K562 (cell line): Measurements from ENCODE around the gene SMG9. TPM values are rescaled to one million over a fixed set of nuclear protein-coding genes. Genes with fewer than 3 reads are reported as not detected.

Source experiments
- ARHGAP35 ChIP-seq: fragments of 450-650 bp; IDR thresholded peaks from 2 replicates; pipeline ENCODE4 v1.6.1; 2018; ENCODE audit not compliant: partially characterized antibody
- FOXJ3 ChIP-seq: sonication (generic); formaldehyde crosslinking; IDR thresholded peaks from 2 replicates; pipeline ENCODE4 v1.4.0; 2020; ENCODE audit warnings: mild to moderate bottlenecking, missing genetic modification reagents
- FOXK1 ChIP-seq: sonication (generic); formaldehyde crosslinking; IDR thresholded peaks from 2 replicates; pipeline ENCODE4 v1.8.0; 2022; ENCODE audit warnings: missing genetic modification reagents, mild to moderate bottlenecking, borderline replicate concordance
- GATA2 ChIP-seq: sonication (generic); formaldehyde crosslinking; IDR thresholded peaks from 2 replicates; pipeline ENCODE4 v1.4.0; 2020; ENCODE audit warnings: mild to moderate bottlenecking, missing genetic modification reagents
- HLTF ChIP-seq: fragments of 450-650 bp; IDR thresholded peaks from 2 replicates; pipeline ENCODE4 v1.6.1; 2016
- HOXB6 ChIP-seq: fragments of 250-450 bp; sonication (Bioruptor Pico); IDR thresholded peaks from 2 replicates; pipeline ENCODE4 v1.5.1; 2022; ENCODE audit warnings: mild to moderate bottlenecking, borderline replicate concordance
- MAFG ChIP-seq: fragments of 450-650 bp; conservative IDR thresholded peaks from 2 replicates; pipeline ENCODE4 v1.6.1; 2016; ENCODE audit warnings: missing genetic modification characterization, missing compliant biosample characterization
- MCM5 ChIP-seq: fragments of 450-650 bp; IDR thresholded peaks from 2 replicates; pipeline ENCODE4 v1.6.1; 2016; ENCODE audit warnings: low read depth
- MTA2 ChIP-seq: fragments of 450-650 bp; IDR thresholded peaks from 2 replicates; pipeline ENCODE4 v1.6.1; 2016; ENCODE audit warnings: low read depth
- NR3C1 ChIP-seq: sonication (generic); formaldehyde crosslinking; IDR thresholded peaks from 2 replicates; pipeline ENCODE4 v1.8.1; 2022; ENCODE audit warnings: missing genetic modification reagents
- NRF1 ChIP-seq, 2 experiments: fragments of 450-650 bp; IDR thresholded peaks in 1 of 2; conservative IDR thresholded peaks in 1 of 2; 2 replicates each; pipeline ENCODE4 v1.6.1; 2014; ENCODE audit warnings: mild to moderate bottlenecking in 2 of 2
- SAFB2 ChIP-seq: fragments of 200-400 bp; formaldehyde crosslinking; IDR thresholded peaks from 2 replicates; pipeline ENCODE4 v1.6.1; 2018; ENCODE audit warnings: borderline replicate concordance, low read length, low read depth, moderate library complexity; ENCODE audit not compliant: severe bottlenecking
- SFPQ ChIP-seq: fragments of 200-400 bp; formaldehyde crosslinking; IDR thresholded peaks from 2 replicates; pipeline ENCODE4 v1.6.1; 2017; ENCODE audit warnings: mild to moderate bottlenecking, low read depth, low read length, moderate library complexity
- SMARCA5 ChIP-seq: fragments of 450-650 bp; IDR thresholded peaks from 2 replicates; pipeline ENCODE4 v1.6.1; 2016
- SNRNP70 ChIP-seq: fragments of 200-400 bp; formaldehyde crosslinking; optimal IDR thresholded peaks from 2 replicates; pipeline ENCODE3; 2017; ENCODE audit warnings: low read depth, low read length
- TAF7 ChIP-seq: fragments of 450-650 bp; IDR thresholded peaks from 2 replicates; pipeline ENCODE4 v1.6.1; 2016; ENCODE audit warnings: missing genetic modification characterization, missing compliant biosample characterization
- ZBTB43 ChIP-seq: sonication (generic); formaldehyde crosslinking; IDR thresholded peaks from 2 replicates; pipeline ENCODE4 v1.8.0; 2023; ENCODE audit warnings: mild to moderate bottlenecking, missing genetic modification reagents
- ZBTB49 ChIP-seq: sonication (generic); formaldehyde crosslinking; IDR thresholded peaks from 2 replicates; pipeline ENCODE4 v1.8.0; 2022; ENCODE audit warnings: missing genetic modification reagents, mild to moderate bottlenecking, borderline replicate concordance
- ZNF696 ChIP-seq: fragments of 250-450 bp; sonication (Bioruptor Pico); conservative IDR thresholded peaks from 2 replicates; pipeline ENCODE4 v1.4.0; 2020; ENCODE audit warnings: mild to moderate bottlenecking, moderate library complexity
- ZNF707 ChIP-seq: fragments of 250-450 bp; sonication (Bioruptor Pico); conservative IDR thresholded peaks from 2 replicates; pipeline ENCODE4 v1.8.0; 2022; ENCODE audit warnings: inconsistent platforms, mild to moderate bottlenecking, moderate library complexity
- ZNF740 ChIP-seq, 3 experiments: fragments of 200-800 bp in 1 of 3; sonication (Bioruptor generic) in 1 of 3; sonication (generic) in 1 of 3; formaldehyde crosslinking in 1 of 3; IDR thresholded peaks; 2 replicates each; pipeline versions ENCODE4 v1.6.1 to v1.8.0; 2016 to 2022; ENCODE audit warnings: mild to moderate bottlenecking in 2 of 3, missing compliant biosample characterization in 2 of 3, missing genetic modification characterization in 2 of 3, missing genetic modification reagents in 1 of 3
- ZNF77 ChIP-seq: fragments of 250-450 bp; sonication (Bioruptor Pico); IDR thresholded peaks from 2 replicates; pipeline ENCODE4 v1.5.0; 2020
- ZNF785 ChIP-seq: fragments of 250-450 bp; sonication (Bioruptor Pico); IDR thresholded peaks from 2 replicates; pipeline ENCODE4 v1.4.0; 2020; ENCODE audit warnings: mild to moderate bottlenecking
- ZZZ3 ChIP-seq: fragments of 450-650 bp; IDR thresholded peaks from 2 replicates; pipeline ENCODE4 v1.6.1; 2016; ENCODE audit warnings: antibody characterized with exemption, mild to moderate bottlenecking, moderate library complexity
- polyA plus RNA-seq, 8 experiments: library from polyadenylated mRNA; depleted of rRNA in 4 of 8; stranded (reverse) in 5 of 8; unstranded in 3 of 8; fragments of >200 nt; fragmentation: Nextera tagmentation in 2 of 8; fragmentation: Illumina TruSeq in 1 of 8; extraction: Ambion mirVana in 2 of 8; extraction: Trizol in 1 of 8; gene quantifications; 2 replicates each; pipeline versions ENCODE4 v1.2.1 to v1.2.3, GENCODE V29; 2011 to 2014; ENCODE audit warnings: inconsistent platforms in 1 of 8, missing spikeins in 1 of 8
- total RNA-seq, 7 experiments: library from RNA; depleted of rRNA in 6 of 7; stranded (reverse); fragments of >200 nt in 6 of 7; fragmentation: Illumina TruSeq in 2 of 7; extraction: Trizol in 2 of 7; gene quantifications; 2 replicates each; pipeline versions ENCODE4 v1.2.1 to v1.2.3, GENCODE V29; 2011 to 2021; ENCODE audit warnings: low replicate concordance in 1 of 7

SMG9 gene
- total and polyA plus RNA-seq, 9 of the 15 experiments (the other 6 are each of a cell fraction or from before 2014, with no cell fraction given): 1.7 to 79.7 (median 40.2) TPM

GRCh38 chr19:43777163-43777695, 22.5 kb upstream of the SMG9 start (continued):
- TF ChIP-seq ZBTB49 (CRISPR knock-in tag) (no peak), ZNF740 (CRISPR knock-in tag; IDR thresholded peaks at IDR 0.05) (no peak), ZNF740 (tag; IDR thresholded peaks at IDR 0.05) (no peak), ZNF77 (CRISPR knock-in tag) (no peak), NR3C1 (CRISPR knock-in tag) (no peak), TAF7 (no peak), SFPQ (no peak), ZZZ3 (no peak), HOXB6 (CRISPR knock-in tag) (no peak), MTA2 (no peak; the same call in 1 of the 2 replicates), SNRNP70 (no peak), FOXK1 (CRISPR knock-in tag) (no peak), MCM5 (no peak), ZBTB43 (no peak), HLTF (no peak), FOXJ3 (no peak), SAFB2 (no peak), ZNF785 (CRISPR knock-in tag) (no peak), ZNF707 (CRISPR knock-in tag) (no peak), ARHGAP35 (no peak), SMARCA5 (peak; percentile 95), ZNF696 (CRISPR knock-in tag) (no peak), GATA2 (CRISPR knock-in tag) (no peak), MAFG (tag) (no peak), NRF1 (conservative IDR thresholded peaks at IDR 0.05 in 1 of 2, IDR thresholded peaks at IDR 0.05 in 1 of 2) (no peak)
